PC-3 (cell line): Measurements from ENCODE around the gene LRRC28. TPM values are rescaled to one million over a fixed set of nuclear protein-coding genes. Genes with fewer than 3 reads are reported as not detected.

Source experiments
- ATAC-seq: fragments of 200-7000 bp; cut with Tn5 transposase; 2 replicates; pipeline ENCODE4 v1.9.1; 2020; ENCODE audit warnings: mild to moderate bottlenecking, moderate library complexity
- BruUV-seq: library from RNA; stranded (reverse); fragments of 400-500 nt; replicated peaks from 2 replicates; lab custom pipeline; 2021; lab: Mats Ljungman, UMichigan
- CTCF ChIA-PET: fragments of 300-600 bp; sonication (Branson Sonifier 250); formaldehyde crosslinking; loops from one replicate; lab custom pipeline; 2022; ENCODE audit warnings: antibody characterized with exemption; lab: Charles Lee
- POLR2A ChIA-PET: fragments of 300-600 bp; sonication (Branson Sonifier 250); formaldehyde crosslinking; loops from one replicate; lab custom pipeline; 2022; ENCODE audit warnings: antibody characterized with exemption; ENCODE audit not compliant: unreplicated experiment; lab: Charles Lee
- DNase-seq: peaks from one replicate; pipeline ENCODE4 v3.0.0-alpha.2; 2015
- H2AFZ ChIP-seq: fragments of 300-600 bp; sonication (generic); 2 replicates; pipeline ENCODE4 v1.6.0; 2016; ENCODE audit warnings: antibody characterized with exemption, low read length
- H3F3A ChIP-seq: fragments of 300-600 bp; sonication (generic); one replicate; pipeline ENCODE4 v1.6.0; 2017; ENCODE audit warnings: antibody characterized with exemption, low read length, control low read depth, mild to moderate bottlenecking; ENCODE audit not compliant: unreplicated experiment
- H3K27ac ChIP-seq: fragments of 300-600 bp; sonication (generic); 2 replicates; pipeline ENCODE4 v1.5.1; 2016; ENCODE audit warnings: mild to moderate bottlenecking, low read length
- H3K27me3 ChIP-seq: fragments of 300-600 bp; sonication (generic); 2 replicates; pipeline ENCODE4 v1.6.1; 2016; ENCODE audit warnings: low read length, mixed read lengths
- H3K36me3 ChIP-seq: fragments of 300-600 bp; sonication (generic); 2 replicates; pipeline ENCODE4 v1.6.1; 2016; ENCODE audit warnings: low read depth, mixed run types, low read length, mixed read lengths
- H3K4me1 ChIP-seq: fragments of 300-600 bp; sonication (generic); 2 replicates; pipeline ENCODE4 v1.5.1; 2016; ENCODE audit warnings: low read length; ENCODE audit not compliant: insufficient read depth
- H3K4me2 ChIP-seq: fragments of 300-600 bp; sonication (generic); 2 replicates; pipeline ENCODE4 v1.6.0; 2016; ENCODE audit warnings: low read length
- H3K4me3 ChIP-seq: fragments of 300-600 bp; sonication (generic); 2 replicates; pipeline ENCODE4 v1.5.1; 2016; ENCODE audit warnings: mild to moderate bottlenecking, low read length, mixed read lengths
- H3K79me2 ChIP-seq: fragments of 300-600 bp; sonication (generic); 2 replicates; pipeline ENCODE4 v1.6.1; 2017; ENCODE audit warnings: low read length, mixed read lengths
- H3K9ac ChIP-seq: fragments of 300-600 bp; sonication (generic); 2 replicates; pipeline ENCODE4 v1.6.0; 2016; ENCODE audit warnings: mild to moderate bottlenecking, low read length
- H3K9me2 ChIP-seq: fragments of 300-600 bp; sonication (generic); replicated peaks from 2 replicates; pipeline ENCODE4 v1.6.1; 2016; ENCODE audit warnings: mixed run types, low read length, mixed read lengths
- H3K9me3 ChIP-seq: fragments of 300-600 bp; sonication (generic); 2 replicates; pipeline ENCODE4 v1.6.1; 2016; ENCODE audit warnings: low read length, mixed read lengths
- H4K20me1 ChIP-seq: fragments of 300-600 bp; sonication (generic); 2 replicates; pipeline ENCODE4 v1.6.1; 2016; ENCODE audit warnings: low read length, mixed read lengths
- CTCF ChIP-seq: fragments of 300-600 bp; sonication (generic); conservative IDR thresholded peaks from 2 replicates; pipeline ENCODE4 v1.5.1; 2017; ENCODE audit warnings: antibody characterized with exemption, low read depth, mild to moderate bottlenecking, low read length
- EZH2 ChIP-seq: fragments of 300-600 bp; sonication (generic); IDR thresholded peaks from one replicate; pipeline ENCODE4 v1.6.1; 2017; ENCODE audit warnings: antibody characterized with exemption, mild to moderate bottlenecking, low read length; ENCODE audit not compliant: unreplicated experiment
- EZH2phosphoT487 ChIP-seq: fragments of 300-600 bp; sonication (generic); IDR thresholded peaks from 2 replicates; pipeline ENCODE4 v1.6.1; 2018; ENCODE audit warnings: mild to moderate bottlenecking, antibody characterized with exemption, low read length, borderline replicate concordance
- intact Hi-C: fragments of 100-400 bp; cut with micrococcal nuclease; formaldehyde crosslinking; loops from 2 replicates; pipeline ENCODE4 v1.9.0; 2023
- total RNA-seq: library from RNA; depleted of rRNA; stranded (reverse); fragments of >200 nt; gene quantifications from 2 replicates; pipeline ENCODE4 v1.2.3, GENCODE V29; 2014

Gene LRRC28
- total RNA-seq, 1 experiment from 2014 or later = 10.6 TPM

- no TSS peak for BruUV-seq
- Histone ChIP-seq H2AFZ (no peak overlapping the region), H3K4me3 (no peak overlapping the region), H3K4me1 (peaks cover 36% of the 10 kb centered on the region), H3K9ac (no peak overlapping the region), H3K36me3 (no peaks in the 10 kb centered on the region), H3F3A (no peaks in the 10 kb centered on the region), H3K9me3 (no peaks in the 10 kb centered on the region), H3K79me2 (no peaks in the 10 kb centered on the region), H3K9me2 (no peaks in the 10 kb centered on the region), H3K27me3 (no peaks in the 10 kb centered on the region), H4K20me1 (no peaks in the 10 kb centered on the region), H3K27ac (no peak overlapping the region), H3K4me2 (no peak overlapping the region)
- CTCF ChIA-PET = no interaction called here
- no peak for DNase-seq
- POLR2A ChIA-PET = no interaction called here
- TF ChIP-seq EZH2 (no peak), CTCF (no peak), EZH2phosphoT487 (no peak)
- intact Hi-C loops = no loop called here
- ATAC-seq = no peak
Observed at GRCh38 chr15:99437315-99438223, 186.3 kb downstream of the LRRC28 start.

- POLR2A ChIA-PET = no interaction called here
- H3F3A ChIP-seq = no peaks in the 10 kb centered on the region
- H3K27ac ChIP-seq = no peak overlapping the region
- H3K9me2 ChIP-seq = no peaks in the 10 kb centered on the region
- H3K4me1 ChIP-seq = peaks cover 39% of the 10 kb centered on the region
- BruUV-seq = no TSS peak
- no peak overlapping the region for H3K4me2 ChIP-seq
- H2AFZ ChIP-seq = no peak overlapping the region
- TF ChIP-seq EZH2phosphoT487 (no peak), CTCF (no peak), EZH2 (no peak)
- H3K36me3 ChIP-seq = no peaks in the 10 kb centered on the region
- no peaks in the 10 kb centered on the region for H4K20me1 ChIP-seq
- DNase-seq (no peak), ATAC-seq (no peak)
- no peak overlapping the region for H3K4me3 ChIP-seq
- H3K27me3 ChIP-seq = no peaks in the 10 kb centered on the region
- H3K79me2 ChIP-seq = no peaks in the 10 kb centered on the region
- H3K9me3 ChIP-seq = no peaks in the 10 kb centered on the region
- intact Hi-C loops = no loop called here
- CTCF ChIA-PET = no interaction called here
- no peak overlapping the region for H3K9ac ChIP-seq
Observed at GRCh38 chr15:99438224-99438585, 186.9 kb downstream of the LRRC28 start.
